NCI-H146 treated with DMSO at 0.1 percent for 48 hours (cell line): ENCODE measurements around the gene TRMT44.
"Not testable (repeated sequence)": the region's sequence is repeated elsewhere in the genome, so short reads cannot be mapped to it uniquely, and the experiment has no call there.

Source experiments
- DNase-seq: peaks from one replicate; lab custom pipeline; 2025; ENCODE audit not compliant: unreplicated experiment; lab: John Stamatoyannopoulos, UW

Gene TRMT44

DNA sequence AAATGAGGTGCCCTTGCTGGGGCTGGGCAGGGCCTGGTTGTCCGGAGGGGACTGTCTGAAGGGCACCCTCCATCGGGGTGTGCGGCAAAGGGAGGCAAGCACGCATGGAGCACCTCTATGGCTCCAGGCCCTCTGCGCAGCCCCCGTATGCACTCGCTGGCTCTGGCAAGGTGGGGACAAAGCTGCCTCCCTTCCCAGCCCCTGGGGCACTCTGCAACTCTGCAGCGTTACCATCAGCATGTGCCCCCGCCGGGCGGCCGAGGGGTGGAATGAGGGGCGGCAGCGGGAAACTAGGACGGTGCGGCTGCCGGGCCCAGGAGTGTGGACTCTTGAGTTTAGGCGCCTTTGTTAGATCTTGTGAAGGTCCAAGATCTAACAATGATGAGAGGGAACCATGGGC, 26.4 kb downstream of the TRMT44 start:
- no peak for DNase-seq

DNA sequence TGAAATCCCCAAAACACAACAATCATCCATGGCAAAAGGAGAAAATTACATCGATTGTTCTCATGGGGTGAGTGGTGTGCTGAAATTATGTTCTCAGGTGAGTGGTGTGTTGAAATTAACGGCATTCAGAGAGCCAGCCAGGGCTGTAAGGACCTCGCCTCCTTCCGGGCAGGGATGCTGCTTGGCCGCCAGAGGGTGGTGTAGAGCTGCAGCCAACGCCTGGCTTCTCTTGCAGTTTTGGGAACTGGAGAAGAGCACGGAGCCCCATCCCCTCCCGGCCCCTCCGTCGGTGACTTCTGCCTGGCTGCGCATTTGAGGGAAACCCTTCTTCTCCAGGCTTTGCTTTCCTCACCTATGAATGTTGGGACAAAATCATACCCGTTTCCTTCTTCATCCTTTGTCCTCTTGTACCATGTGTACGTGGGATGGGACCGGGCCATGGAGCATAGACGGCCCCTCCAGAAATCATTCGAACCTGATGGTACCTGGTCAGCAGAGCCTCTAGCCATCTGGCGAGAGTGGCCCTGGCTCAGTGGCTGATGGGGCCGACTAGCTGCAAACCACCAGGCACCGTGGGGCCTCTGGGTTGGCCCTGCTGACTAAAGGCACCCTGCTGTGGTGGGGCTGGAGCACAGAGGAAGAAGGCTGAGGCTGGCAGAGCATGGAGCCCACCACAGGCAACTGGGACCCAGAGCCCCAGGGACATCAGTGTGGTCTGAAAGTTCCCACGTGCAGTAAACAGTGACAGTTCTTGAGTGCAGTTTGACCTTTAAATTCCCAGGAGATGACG, 28.4 kb downstream of the TRMT44 start:
- DNase-seq: peak; percentile 10

GRCh38 chr4:8469550-8469949, 29.0 kb downstream of the TRMT44 start:
- DNase-seq: no peak

- no peak for DNase-seq
These were observed 30.0 kb downstream of the TRMT44 start for GRCh38 chr4:8470451-8471024.

GRCh38 chr4:8471211-8471875, 30.8 kb downstream of the TRMT44 start:
- no peak for DNase-seq

GRCh38 chr4:8472158-8472688, 31.6 kb downstream of the TRMT44 start:
- DNase-seq: no peak

DNA sequence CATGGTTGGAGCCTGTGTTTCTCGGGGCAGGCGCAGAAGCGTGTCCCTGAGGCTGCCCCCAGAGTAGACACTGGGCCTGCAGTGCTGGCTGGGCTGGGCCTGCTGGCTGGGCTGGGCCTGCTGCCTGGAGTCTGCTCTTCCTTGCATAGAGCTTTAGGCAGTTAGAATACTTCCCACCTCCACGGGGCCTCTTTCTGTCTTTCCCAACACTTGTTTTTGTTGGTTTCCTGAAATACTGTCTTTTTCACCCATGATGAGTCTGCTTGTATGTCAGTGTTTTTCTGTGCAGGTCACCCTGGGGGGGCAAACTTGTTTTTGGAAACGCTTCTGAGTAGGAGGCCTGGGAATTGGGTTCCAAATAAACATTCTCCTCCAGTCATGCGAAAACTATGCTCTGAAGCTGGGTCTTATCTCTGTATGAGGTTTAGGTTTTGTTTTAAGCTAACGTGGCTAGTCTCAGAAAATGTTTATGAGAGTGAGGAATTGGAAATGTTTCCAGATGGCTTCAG, 32.2 kb downstream of the TRMT44 start:
- no peak for DNase-seq

GRCh38 chr4:8473198-8473919, 32.8 kb downstream of the TRMT44 start:
- DNase-seq: no peak

GRCh38 chr4:8473920-8474590, 33.5 kb downstream of the TRMT44 start:
- DNase-seq: no peak

GRCh38 chr4:8474856-8475255, 34.3 kb downstream of the TRMT44 start:
- no peak for DNase-seq

GRCh38 chr4:8475751-8476575, 35.4 kb downstream of the TRMT44 start:
- no peak for DNase-seq

- DNase-seq: no peak
These were observed 36.6 kb downstream of the TRMT44 start for GRCh38 chr4:8477095-8477635.

- DNase-seq: no peak
These were observed 37.1 kb downstream of the TRMT44 start for GRCh38 chr4:8477676-8478075.

GRCh38 chr4:8478371-8478770, 37.8 kb downstream of the TRMT44 start:
- no peak for DNase-seq

- DNase-seq: no peak
These were observed 38.5 kb downstream of the TRMT44 start for GRCh38 chr4:8478801-8479744.

DNA sequence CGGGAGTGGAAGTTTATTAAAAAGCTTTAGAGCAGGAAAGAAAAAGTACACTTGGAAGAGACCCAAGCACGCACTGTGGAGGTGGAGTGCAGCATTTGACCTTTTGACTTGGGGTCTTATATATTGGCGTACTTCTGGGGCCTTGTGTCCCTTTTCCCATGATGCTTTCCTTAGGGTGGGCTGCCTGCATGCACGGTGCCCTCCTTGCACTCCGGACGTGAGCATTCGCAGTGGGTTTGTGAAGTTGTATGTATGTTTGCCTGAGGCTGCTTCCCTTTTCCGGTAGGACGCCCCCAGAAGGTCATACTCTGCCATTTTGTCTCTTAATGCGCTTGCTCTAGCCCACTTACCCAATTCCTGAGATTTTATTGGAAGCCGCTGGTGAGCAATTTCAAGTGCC, 39.6 kb downstream of the TRMT44 start:
- DNase-seq: no peak

DNA sequence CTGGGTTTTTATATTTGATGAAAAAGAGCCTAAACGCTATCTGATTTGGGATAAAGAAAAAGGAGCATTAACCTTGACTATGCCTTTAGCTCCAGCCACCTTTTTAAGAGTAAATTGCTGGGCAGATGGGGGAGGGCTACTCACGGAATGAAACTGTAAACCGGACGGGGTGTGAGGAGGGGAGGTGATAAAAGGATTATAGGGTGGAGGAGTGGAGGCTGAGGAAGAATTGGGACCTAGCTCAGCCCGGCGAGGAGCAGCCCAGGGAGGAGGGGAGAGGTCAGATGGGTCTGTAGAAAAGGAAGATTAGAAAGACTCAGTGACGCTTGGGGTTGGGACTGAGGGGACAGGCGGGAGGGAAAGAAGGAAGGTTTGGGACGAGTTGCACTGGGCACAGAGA, 46.1 kb downstream of the TRMT44 start:
- DNase-seq: not testable (repeated sequence)

- no peak for DNase-seq
These were observed 48.3 kb downstream of the TRMT44 start for GRCh38 chr4:8488791-8489369.
